Smooth muscle cell (in vitro differentiated cells): ENCODE results near the gene PROK2. TPM values are rescaled to one million over a fixed set of nuclear protein-coding genes. Genes with fewer than 3 reads are reported as not detected.

Source experiments
- DNase-seq: peaks from one replicate; lab custom pipeline; 2025; ENCODE audit not compliant: unreplicated experiment; lab: John Stamatoyannopoulos, UW
- H2AFZ ChIP-seq: fragments of 200-600 bp; sonication (generic); 2 replicates; pipeline ENCODE4 v1.6.0; 2016; ENCODE audit warnings: antibody characterized with exemption, low read depth, mild to moderate bottlenecking
- H3F3A ChIP-seq: fragments of 200-600 bp; sonication (generic); 2 replicates; pipeline ENCODE4 v1.6.0; 2017; ENCODE audit warnings: antibody characterized with exemption, low read depth
- H3K27ac ChIP-seq: fragments of 200-600 bp; sonication (generic); 2 replicates; pipeline ENCODE4 v1.5.1; 2016; ENCODE audit warnings: low read depth, mild to moderate bottlenecking
- H3K27me3 ChIP-seq: fragments of 200-600 bp; sonication (generic); 2 replicates; pipeline ENCODE4 v1.6.1; 2016; ENCODE audit warnings: low read depth, mild to moderate bottlenecking
- H3K36me3 ChIP-seq: fragments of 200-600 bp; sonication (generic); 2 replicates; pipeline ENCODE4 v1.5.1; 2016; ENCODE audit warnings: low read depth
- H3K4me1 ChIP-seq: fragments of 200-600 bp; sonication (generic); 2 replicates; pipeline ENCODE4 v1.5.1; 2016; ENCODE audit warnings: low read depth
- H3K4me2 ChIP-seq: fragments of 200-600 bp; sonication (generic); 2 replicates; pipeline ENCODE4 v1.6.0; 2016; ENCODE audit warnings: mild to moderate bottlenecking
- H3K4me3 ChIP-seq: fragments of 200-600 bp; sonication (generic); 2 replicates; pipeline ENCODE4 v1.5.1; 2016; ENCODE audit warnings: mild to moderate bottlenecking
- H3K79me2 ChIP-seq: fragments of 200-600 bp; sonication (generic); 2 replicates; pipeline ENCODE4 v1.6.0; 2016; ENCODE audit warnings: low read depth, mild to moderate bottlenecking
- H3K9ac ChIP-seq: fragments of 200-600 bp; sonication (generic); 2 replicates; pipeline ENCODE4 v1.6.0; 2016; ENCODE audit warnings: low read depth
- H3K9me3 ChIP-seq: fragments of 200-600 bp; sonication (generic); replicated peaks from 2 replicates; pipeline ENCODE4 v1.5.1; 2016; ENCODE audit warnings: low read depth
- H4K20me1 ChIP-seq: fragments of 200-600 bp; sonication (generic); 2 replicates; pipeline ENCODE4 v1.6.0; 2016; ENCODE audit warnings: low read depth
- WGBS: methylation state at CpG from one replicate; pipeline ENCODE4 v1.1.7; 2016; ENCODE audit warnings: low lambda C conversion rate; 5-methylcytosine and 5-hydroxymethylcytosine counted together
- polyA plus RNA-seq: library from polyadenylated mRNA; unstranded; fragments of >200 nt; fragmentation: Nextera tagmentation; extraction: Ambion mirVana; gene quantifications from 2 replicates; pipeline ENCODE4 v1.2.1, GENCODE V29; 2016
- total RNA-seq: library from RNA; depleted of rRNA; stranded (reverse); fragments of >200 nt; gene quantifications from 2 replicates; pipeline ENCODE4 v1.2.3, GENCODE V29; 2014
- TF ChIP-seq, protein P1 (sequence below): fragments of 200-600 bp; sonication (generic); IDR thresholded peaks from 2 replicates; pipeline ENCODE4 v1.5.1; 2017; ENCODE audit warnings: borderline replicate concordance, mild to moderate bottlenecking, antibody characterized with exemption; ENCODE audit not compliant: insufficient read depth, poor library complexity, severe bottlenecking

PROK2 gene
- total and polyA plus RNA-seq, 2 experiments from 2014 or later, result not detected

- Histone ChIP-seq H3K79me2 (no peaks in the 10 kb centered on the region), H3K4me3 (no peak overlapping the region), H3K4me1 (peaks cover 27% of the 10 kb centered on the region), H3K27ac (no peak overlapping the region), H3K4me2 (no peak overlapping the region), H3K9ac (no peak overlapping the region), H3F3A (no peaks in the 10 kb centered on the region), H2AFZ (no peak overlapping the region), H3K27me3 (peaks cover 57% of the 10 kb centered on the region), H4K20me1 (no peaks in the 10 kb centered on the region), H3K36me3 (no peaks in the 10 kb centered on the region), H3K9me3 (no peaks in the 10 kb centered on the region)
- WGBS, result 46% methylated on average over 6 of the region's 6 CpGs
- DNase-seq, result no peak
- TF ChIP-seq, protein P1, sequence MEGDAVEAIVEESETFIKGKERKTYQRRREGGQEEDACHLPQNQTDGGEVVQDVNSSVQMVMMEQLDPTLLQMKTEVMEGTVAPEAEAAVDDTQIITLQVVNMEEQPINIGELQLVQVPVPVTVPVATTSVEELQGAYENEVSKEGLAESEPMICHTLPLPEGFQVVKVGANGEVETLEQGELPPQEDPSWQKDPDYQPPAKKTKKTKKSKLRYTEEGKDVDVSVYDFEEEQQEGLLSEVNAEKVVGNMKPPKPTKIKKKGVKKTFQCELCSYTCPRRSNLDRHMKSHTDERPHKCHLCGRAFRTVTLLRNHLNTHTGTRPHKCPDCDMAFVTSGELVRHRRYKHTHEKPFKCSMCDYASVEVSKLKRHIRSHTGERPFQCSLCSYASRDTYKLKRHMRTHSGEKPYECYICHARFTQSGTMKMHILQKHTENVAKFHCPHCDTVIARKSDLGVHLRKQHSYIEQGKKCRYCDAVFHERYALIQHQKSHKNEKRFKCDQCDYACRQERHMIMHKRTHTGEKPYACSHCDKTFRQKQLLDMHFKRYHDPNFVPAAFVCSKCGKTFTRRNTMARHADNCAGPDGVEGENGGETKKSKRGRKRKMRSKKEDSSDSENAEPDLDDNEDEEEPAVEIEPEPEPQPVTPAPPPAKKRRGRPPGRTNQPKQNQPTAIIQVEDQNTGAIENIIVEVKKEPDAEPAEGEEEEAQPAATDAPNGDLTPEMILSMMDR, result no peak
These were observed 1.6 kb upstream of the PROK2 start for GRCh38 chr3:71786551-71786950.

- no peaks in the 10 kb centered on the region for H3K79me2 ChIP-seq
- no peak overlapping the region for H3K27ac ChIP-seq
- H3F3A ChIP-seq, result no peaks in the 10 kb centered on the region
- no peaks in the 10 kb centered on the region for H4K20me1 ChIP-seq
- 44% methylated on average over 8 of the region's 8 CpGs for WGBS
- peaks cover 61% of the 10 kb centered on the region for H3K27me3 ChIP-seq
- no peak overlapping the region for H2AFZ ChIP-seq
- TF ChIP-seq, protein P1, result no peak
- peak overlapping the region; percentile 73 for H3K4me2 ChIP-seq
- no peak overlapping the region for H3K9ac ChIP-seq
- no peak for DNase-seq
- no peaks in the 10 kb centered on the region for H3K9me3 ChIP-seq
- no peak overlapping the region for H3K4me3 ChIP-seq
- no peaks in the 10 kb centered on the region for H3K36me3 ChIP-seq
- H3K4me1 ChIP-seq, result peaks cover 27% of the 10 kb centered on the region
These were observed 1.2 kb upstream of the PROK2 start for GRCh38 chr3:71786217-71786549.

- H3F3A ChIP-seq, result no peaks in the 10 kb centered on the region
- H2AFZ ChIP-seq, result peak overlapping the region; percentile 21
- no peak overlapping the region for H3K9ac ChIP-seq
- no peaks in the 10 kb centered on the region for H4K20me1 ChIP-seq
- H3K27me3 ChIP-seq, result peaks cover 66% of the 10 kb centered on the region
- H3K79me2 ChIP-seq, result no peaks in the 10 kb centered on the region
- H3K27ac ChIP-seq, result no peak overlapping the region
- no peaks in the 10 kb centered on the region for H3K9me3 ChIP-seq
- no peak for DNase-seq
- H3K4me3 ChIP-seq, result peak overlapping the region; percentile 35
- TF ChIP-seq, protein P1, result no peak
- H3K4me2 ChIP-seq, result peak overlapping the region; percentile 73
- peaks cover 27% of the 10 kb centered on the region for H3K4me1 ChIP-seq
- no peaks in the 10 kb centered on the region for H3K36me3 ChIP-seq
- WGBS, result 29% methylated on average over 24 of the region's 28 CpGs
These were observed 726 bp upstream of the PROK2 start for GRCh38 chr3:71785532-71786216.
